GM21390 (cell line): ENCODE data around the gene VGLL4.
A peak's percentile ranks its signal among the peaks of the same experiment; 100 is the strongest.
"Not testable (repeated sequence)": the region's sequence is repeated elsewhere in the genome, so short reads cannot be mapped to it uniquely, and the experiment has no call there.

ENCODE experiments used
- ATAC-seq: cut with Tn5 transposase; IDR thresholded peaks from one replicate; pipeline ENCODE4 v1.9.1; 2021; ENCODE audit not compliant: unreplicated experiment

The VGLL4 gene

DNA sequence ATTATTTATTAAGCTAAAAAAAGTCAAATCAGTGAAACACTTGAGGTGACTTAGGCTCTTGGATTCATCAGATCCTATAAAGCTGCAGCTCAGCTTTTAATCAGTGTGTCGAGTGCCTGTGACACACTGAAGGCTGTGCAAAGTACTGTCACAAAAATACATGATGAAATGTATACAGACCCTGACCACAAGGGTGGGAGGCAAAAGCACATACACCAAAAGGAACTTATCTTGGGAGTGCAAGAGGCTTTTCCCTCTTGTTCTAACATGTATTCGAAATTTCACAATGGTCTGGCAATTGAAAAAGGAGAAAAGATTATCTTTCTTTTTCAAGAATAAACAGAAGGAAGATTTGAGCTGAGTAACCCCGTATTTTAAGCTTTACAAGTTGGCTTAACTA lies 35.9 kb downstream of the VGLL4 start:
- ATAC-seq, result no peak

DNA sequence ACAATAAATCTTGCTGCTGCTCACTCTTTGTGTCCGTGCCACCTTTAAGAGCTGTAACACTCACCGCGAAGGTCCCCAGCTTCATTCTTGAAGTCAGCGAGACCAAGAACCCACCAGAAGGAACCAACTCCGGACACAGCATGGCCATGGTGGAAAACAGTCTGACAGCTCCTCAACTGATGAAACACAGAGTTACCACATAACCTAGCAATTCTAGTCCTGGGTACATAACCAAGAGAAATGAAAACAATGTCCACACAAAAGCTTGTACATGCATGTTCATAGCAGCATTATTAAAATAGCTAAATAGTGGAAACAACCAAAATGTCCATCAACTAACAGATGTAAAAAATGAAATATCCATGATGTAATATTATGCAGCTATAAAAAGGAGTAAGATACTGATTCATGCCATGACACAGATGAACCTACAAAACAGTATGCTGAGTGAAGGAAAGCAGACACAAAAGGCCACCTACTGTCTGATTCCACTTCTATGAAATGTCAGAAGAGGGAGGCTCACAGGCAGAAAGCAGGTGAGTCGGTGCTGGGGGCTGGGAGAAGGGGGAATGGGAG lies 36.8 kb downstream of the VGLL4 start:
- no peak for ATAC-seq

DNA sequence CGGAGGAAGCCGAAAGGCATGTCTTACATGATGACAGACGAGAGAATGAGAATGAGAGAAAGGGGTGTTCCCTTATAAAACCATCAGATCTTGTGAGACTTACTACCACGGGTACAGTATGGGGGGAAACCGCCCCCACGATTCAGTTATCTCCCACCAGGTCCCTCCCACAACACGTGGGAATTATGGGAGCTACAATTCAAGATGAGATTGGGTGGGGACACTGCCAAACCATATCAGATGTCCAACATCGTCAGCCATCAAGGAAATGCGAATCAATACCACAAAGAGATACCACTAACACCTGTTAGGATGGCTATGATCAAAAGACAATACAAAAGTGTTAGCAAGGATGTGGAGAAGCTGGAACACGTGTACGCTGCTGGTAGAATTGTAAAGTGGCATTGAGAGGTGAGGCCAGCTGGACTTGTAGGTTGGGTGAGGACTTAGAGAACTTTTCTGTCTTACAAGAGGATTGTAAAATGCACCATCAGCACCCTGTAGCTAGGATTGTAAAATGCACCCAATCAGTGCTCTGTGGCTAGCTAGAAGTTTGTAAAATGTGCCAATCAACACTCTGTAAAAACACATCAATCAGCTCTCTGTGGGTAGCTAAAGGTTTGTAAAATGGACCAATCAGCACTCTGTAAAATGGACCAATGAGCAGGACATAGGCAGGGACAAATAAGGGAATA lies 37.5 kb downstream of the VGLL4 start:
- no peak for ATAC-seq

DNA sequence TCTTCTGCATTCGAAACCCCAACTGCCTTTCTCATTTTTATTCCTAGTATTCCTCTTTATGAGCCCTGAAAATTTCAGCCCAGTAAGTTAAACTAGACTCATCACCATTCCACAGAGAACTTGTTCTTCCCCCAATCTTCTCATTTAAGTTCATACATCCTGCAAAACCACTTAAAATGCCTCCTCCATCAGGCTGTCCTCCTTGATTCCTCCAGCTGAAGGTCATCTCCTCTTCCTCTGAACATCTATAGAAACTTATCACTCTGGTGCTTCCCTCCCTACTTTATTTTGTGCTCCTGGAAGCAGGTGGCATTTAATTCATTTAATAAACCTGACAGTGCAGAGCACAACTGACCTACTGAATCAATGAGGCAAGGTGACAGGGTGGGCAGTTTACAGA lies 38.3 kb downstream of the VGLL4 start:
- ATAC-seq, result no peak

DNA sequence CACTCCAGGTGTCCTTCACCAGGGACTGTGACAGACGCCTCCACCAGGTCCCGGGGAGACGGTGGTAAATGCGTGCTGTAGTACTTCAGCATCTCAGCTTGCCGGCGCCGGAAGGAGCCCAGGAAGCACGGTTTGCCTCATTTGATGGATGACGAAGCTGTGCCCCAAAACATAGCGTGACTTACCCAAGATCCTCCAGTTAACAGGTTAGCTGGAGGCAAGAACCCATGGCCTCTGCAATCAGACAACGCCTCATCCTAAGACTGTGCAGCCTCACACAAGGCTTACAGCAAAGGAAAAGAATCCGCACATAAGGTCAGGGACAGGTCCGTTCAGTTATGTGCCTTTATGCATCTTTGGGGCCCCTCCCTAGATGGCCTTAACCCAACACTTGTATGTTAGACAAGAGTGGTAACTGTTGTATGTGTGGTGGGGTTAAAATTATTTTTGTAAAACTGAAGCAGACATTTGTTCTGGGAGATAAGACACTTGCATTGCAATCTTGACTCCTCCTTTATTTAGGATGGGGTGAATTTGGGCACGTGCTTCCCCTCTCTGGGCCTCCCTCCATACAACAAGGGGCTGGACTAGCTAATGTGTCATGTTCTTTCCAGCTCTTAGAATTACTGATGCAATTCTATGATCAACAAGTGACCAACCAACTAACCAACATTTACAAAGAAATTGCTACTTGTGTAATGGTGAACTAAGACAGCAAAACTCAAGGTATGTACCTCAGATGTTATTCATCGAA lies 39.4 kb downstream of the VGLL4 start:
- no peak for ATAC-seq

DNA sequence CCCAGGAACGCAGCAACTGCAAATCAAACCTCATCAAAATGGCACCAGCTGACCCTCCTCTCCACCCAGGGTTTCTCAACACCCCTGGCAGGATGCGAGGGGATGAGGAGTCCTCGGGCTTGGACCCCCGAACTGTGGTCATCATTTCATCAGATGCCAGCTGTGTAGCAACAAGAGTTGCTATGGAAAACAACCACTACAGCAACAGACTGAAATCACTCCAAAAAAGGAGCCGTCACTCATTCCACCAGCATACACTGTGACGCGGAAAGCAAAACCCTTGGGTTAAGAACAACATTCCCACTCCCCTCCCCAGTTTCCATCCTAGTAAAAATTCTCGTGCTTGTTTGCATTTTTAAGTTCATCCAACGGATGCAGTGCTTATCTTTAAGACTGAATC lies 40.1 kb downstream of the VGLL4 start:
- ATAC-seq, result no peak

DNA sequence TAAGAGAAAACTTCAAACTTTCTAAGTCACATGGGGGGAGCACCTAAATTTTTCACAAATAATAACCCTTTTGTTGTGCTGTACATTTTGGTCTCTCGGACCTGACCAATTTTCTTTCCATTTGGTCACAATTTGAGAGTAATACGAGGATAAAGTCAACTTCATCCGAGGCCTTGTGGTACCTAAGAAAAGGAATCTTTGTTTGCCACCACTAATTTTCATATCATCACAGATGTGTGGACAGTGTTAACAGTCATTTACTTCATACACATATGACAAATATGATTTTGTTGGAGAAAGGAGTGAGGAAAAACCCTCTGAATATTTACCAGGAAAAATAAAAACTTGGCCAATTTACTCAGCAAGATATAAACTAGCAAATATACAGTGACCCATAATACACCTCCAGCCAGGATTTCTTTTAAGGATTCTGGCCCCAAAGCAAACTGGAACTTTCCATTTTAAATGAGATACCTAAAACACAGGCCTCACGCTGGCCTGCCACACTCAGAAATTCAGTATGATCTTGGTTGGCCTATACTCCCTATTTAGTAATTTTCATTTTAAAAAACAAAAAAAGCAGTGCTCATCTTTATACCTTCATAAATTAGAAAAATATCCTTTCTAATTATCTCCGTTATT lies 40.7 kb downstream of the VGLL4 start:
- ATAC-seq, result no peak

DNA sequence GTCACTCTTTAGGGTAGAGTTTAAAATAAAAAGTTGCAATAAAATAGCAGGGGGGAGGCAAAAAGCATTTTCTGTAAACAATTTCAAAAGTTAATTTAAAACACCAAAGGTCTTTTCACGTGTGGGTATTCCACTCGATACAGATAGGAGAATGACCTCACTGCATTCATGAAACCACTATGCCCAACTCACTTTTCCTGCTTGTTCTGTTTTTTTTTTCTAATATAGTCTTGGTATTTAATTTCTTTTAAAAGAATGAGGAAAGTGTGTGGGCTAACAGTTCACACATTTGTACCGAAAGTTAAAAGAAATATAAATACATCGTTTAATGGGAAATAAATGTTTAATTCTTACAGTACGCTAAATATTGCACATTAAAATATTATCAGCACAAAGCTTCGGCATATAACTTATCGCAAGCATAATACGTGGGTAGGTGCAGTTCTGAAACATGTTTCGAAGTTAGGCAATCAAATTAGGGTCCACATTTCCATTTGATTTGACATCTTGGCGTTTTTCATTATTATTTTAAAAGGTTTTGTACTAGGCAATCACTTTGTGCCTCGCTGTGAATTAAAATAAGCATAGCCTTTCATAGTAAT lies 41.4 kb downstream of the VGLL4 start:
- no peak for ATAC-seq

DNA sequence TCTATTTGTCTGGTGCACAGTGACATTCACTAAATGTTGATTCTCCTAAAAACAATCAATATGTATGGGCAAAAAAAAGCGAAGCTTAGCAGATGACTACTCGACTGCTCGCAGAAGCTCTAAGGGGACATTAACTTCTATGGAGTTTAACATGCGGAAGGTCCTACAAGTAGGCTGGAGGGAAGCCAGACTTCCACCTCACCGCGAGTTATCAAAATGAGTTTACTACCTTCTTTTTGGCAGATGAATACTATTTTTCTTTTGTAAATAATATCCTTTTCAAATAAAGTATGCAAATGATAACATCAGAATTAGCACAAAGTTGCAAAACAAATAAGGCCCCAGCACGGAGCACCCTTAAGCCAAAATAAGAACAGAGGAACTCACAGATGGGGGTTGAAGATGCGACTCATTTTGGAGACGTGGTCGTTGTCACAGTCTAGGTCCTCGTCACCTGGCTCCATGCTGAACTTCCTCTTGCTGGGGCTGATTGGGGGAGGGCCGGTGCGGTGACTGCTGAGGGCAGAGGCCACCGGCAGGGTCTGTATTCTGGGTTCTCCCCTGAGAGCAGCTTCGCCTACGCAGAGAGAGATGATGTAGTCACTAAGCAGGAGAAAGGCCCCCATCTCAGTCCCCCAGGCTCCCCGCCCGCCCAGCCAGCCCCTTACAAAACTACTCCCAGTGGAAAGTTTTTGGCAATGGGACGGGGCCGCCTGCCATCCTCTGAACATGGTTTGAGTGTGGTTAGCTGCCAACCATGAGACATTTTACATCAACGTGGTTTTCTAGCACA lies 42.1 kb downstream of the VGLL4 start:
- ATAC-seq, result peak; percentile 88

DNA sequence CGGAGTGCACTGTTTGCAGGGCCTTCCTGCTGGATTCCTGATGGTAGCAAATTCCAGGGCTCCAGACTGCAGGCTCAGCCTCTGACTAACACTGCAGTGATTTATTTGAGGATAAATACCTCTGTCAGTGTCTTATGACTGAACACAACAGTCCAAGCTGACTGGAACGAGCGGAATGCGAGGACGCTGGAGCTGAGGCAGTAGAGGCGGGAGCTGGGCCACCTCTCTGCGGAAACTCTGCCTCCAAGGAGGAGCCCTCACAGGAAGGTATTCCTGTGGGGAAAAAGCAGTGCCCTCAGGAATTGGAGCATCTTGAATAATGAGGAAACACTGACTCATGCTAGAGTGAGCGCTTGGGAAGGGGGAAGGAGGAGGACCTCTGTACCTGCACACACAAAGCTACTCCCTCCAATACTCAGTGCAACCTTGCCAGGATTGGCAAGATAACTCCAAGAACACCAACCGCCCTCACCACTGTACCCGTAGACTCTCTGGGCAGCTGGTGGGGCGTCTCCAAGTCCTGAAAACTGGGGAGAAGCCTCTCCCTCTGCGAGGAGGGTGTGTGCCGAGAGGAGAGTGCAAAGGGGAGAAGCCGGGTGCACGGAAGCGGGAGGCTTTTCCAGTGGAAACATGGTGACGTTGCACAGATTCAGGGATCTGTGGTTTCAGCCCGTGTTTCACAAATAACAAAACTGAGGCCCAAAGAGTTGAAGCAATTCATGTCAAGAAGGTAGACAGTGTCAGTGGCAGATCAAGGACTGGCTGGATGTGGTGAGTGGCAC lies 43.0 kb downstream of the VGLL4 start:
- ATAC-seq, result no peak

DNA sequence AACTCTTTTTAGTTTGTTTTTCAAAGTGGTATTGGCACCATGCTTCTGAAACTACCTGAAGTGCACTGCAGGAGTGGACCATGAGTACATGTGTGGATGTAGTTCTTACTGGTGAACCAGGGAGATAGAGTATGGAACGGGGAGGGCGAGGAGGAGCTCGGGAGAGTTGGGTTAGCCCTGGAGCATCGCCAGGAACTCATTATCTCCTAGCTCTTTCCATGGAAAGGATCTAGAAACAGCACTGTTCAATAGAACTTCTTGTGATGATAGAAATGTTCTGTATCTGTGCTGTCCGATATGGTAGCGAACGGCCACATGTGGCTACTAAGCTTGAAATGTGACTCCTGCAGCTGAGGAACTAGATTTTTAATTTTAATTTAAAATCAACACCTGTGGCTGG lies 47.3 kb downstream of the VGLL4 start:
- ATAC-seq, result no peak

DNA sequence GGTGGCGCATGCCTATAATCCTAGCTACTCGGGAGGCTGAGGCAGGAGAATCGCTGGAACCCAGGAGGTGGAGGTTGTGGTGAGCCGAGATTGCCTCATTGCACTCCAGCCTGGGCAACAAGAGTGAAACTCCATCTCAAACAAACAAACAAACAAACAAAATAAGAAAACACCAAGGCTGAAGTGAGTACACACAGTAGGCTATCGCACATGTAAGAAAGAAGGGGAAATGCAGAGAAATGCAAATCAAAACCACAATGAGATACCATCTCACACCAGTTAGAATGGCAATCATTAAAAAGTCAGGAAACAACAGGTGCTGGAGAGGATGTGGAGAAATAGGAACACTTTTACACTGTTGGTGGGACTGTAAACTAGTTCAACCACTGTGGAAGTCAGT lies 48.7 kb downstream of the VGLL4 start:
- not testable (repeated sequence) for ATAC-seq

DNA sequence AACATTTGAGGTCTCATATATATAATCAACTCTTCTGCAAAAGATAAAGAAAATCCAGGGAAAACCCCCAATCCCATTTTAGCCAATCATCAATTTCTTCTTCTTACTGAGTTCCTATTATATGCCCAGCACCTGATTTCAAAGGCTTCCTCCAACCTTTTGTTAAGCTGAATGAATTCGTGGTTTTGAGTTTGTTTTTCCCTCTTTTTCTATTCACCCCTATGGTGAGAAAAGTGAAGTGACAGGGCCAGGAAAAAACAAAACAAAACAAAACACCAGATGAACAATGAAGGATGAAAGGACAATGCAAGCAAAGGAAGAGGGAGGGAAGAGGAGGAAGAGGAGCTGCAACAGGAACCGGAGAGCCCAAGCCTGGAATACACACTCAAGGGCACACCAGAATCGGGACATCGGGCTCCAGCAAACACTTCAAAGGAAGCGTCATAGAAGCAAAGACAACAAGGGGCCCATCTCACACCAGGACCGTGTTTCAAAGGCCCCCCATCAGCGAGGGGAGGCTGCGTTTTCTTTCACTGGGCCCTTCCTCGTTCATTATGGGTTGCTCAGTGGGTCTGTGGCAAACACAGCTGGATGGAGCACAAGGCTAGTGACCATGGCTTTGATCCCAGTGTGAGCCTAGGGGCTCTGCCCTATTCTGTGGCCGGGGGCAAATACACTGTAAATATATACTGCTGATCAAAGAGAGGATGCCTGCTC lies 50.2 kb downstream of the VGLL4 start:
- ATAC-seq, result no peak

DNA sequence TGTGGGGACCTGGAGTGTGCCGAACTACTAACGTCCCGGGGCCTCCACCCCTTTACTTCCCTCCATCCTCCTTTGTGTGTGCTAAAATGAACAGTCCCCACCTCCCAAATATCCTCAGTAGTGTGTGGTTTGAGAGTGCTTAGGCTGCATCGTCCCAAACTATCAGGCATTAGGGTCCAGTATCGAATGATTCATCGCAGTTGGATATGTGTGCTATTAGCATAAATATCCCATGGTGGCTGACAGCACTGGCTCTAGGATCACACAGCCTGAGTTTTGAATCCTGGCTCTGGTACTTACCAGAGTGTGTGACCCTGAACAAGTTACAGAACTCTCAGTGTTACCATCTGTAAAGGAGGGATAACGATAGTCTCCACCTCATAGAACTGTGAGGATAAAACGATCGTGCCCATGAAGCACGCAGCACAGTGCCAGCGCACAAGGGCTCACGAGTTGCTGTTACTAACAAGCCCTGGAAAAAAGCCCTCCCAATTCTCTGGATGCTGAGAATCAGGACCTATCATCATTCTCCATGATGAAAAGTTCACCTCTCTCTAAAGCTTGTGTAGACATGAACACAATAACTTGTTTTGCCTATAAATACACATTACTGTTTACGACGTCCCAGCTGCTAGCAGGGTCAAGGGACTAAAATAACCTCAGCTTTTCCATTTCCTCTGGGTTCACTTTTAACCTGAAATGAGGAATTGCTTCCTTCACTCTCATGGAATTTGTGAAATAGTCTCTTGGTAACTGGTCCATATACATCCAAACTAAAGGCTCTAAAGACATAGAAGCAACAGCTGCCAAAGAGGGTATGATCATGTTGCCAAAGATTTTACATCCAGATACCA lies 51.0 kb downstream of the VGLL4 start:
- ATAC-seq, result no peak

DNA sequence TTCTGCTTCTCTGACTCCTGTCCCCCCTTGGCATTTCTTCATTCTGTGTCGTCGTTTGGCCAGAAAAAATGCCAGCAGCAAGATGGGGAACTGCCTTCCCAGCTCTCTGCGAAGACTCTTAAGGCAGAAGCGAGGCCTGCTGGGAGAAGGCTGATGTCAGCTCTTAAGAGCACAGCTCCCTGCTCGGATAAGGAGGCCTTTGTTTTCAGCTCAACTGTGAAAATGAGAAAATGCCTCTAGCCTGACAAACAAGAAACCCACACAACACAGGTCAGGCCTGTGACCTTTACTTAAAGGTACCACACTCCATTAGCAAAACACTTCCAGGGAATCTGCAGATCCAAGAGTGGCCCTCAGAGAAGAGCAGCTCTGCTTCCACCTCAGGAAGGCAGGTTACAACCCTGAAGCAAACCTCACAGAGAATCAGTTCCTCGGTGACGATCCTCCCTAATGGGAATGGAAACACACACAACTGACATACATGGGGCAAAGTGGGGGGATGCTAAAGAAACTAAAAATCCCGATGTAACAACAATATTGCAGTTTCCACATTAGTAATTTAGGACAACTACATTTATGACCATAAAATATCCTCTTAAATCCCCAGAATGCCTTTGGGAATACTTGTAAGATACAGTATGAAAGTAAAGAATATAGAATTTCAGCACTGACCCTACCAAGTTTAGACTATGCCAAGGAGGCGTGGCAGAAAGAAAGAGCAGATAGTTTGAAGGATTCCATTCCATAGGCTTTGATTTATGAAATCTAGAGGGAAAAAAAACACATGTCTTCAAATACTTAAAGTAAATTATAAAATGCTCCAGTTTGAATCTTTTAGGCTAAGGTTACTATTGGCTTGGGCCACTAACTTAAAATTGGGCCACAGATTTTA lies 52.1 kb downstream of the VGLL4 start:
- no peak for ATAC-seq

DNA sequence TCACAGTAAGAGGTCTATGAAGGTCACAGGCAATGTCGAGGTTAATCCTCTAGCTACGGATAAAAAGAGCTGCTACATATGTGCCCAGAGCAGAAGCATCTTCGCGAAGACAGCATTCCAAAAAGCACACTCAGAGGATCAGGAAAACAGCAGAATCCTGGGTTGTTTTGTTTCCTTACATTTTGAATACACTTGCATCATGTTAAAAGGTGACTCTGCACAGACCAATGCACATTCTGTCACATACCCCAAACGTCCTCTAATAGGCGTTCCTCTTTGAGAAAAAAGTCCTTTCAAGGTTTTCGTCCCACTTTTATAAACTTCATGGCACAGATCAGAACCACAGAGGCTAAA lies 52.7 kb downstream of the VGLL4 start:
- no peak for ATAC-seq

DNA sequence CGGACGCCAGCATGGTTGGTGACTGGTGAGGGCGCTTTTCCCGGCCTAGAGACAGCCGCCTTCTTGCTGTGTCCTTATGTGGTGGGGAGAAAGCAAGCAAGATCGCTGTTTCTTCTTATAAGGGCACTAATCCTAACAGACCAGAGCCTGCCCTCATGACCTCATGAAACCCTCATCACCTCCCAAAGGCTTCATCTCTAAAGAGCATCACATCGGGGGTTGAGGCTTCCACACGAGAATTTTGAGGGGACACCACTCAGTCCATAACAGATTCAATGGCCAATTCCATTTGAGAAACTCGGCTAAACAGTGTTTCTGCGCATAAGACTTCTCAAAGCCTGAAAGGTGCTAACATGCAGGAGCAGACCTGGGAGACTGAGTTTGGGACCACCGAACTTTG lies 54.0 kb downstream of the VGLL4 start:
- ATAC-seq, result no peak
